ENCODE results near the gene YWHAH. TPM values are rescaled to one million over a fixed set of nuclear protein-coding genes. Genes with fewer than 3 reads are reported as not detected.

Gene YWHAH
- total RNA-seq, 1 experiment from 2014 or later, result 64.2 TPM

- Mint-ChIP-seq H3K27me3 (ENCODE audit: insufficient read depth, unreplicated experiment) (no peaks in the 10 kb centered on the region), H3K36me3 (ENCODE audit: insufficient read depth, unreplicated experiment) (peaks cover 30% of the 10 kb centered on the region), H3K27ac (ENCODE audit: low read depth, unreplicated experiment) (no peak overlapping the region), H3K4me1 (ENCODE audit: insufficient read depth, unreplicated experiment) (no peaks in the 10 kb centered on the region), H3K9me3 (ENCODE audit: unreplicated experiment) (no peaks in the 10 kb centered on the region), H3K4me3 (ENCODE audit: unreplicated experiment) (no peak overlapping the region)
- intact Hi-C loops (cut with micrococcal nuclease), result no loop called here
- DNase-seq (ENCODE audit: unreplicated experiment), result no peak
- CTCF ChIA-PET, result no interaction called here
- BruUV-seq (replicated peaks), result no TSS peak
- no peak for TF ChIP-seq CTCF (IDR thresholded peaks at IDR 0.05; ENCODE audit: unreplicated experiment)
- POLR2A ChIA-PET, result interaction anchor here (0.7 kb wide), 1 partner anchor 46 kb away, joined by 3 read pairs; no protein-coding TSS in a partner anchor
These were observed 39.7 kb upstream of the YWHAH start for GRCh38 chr22:31904651-31905050.

DNA sequence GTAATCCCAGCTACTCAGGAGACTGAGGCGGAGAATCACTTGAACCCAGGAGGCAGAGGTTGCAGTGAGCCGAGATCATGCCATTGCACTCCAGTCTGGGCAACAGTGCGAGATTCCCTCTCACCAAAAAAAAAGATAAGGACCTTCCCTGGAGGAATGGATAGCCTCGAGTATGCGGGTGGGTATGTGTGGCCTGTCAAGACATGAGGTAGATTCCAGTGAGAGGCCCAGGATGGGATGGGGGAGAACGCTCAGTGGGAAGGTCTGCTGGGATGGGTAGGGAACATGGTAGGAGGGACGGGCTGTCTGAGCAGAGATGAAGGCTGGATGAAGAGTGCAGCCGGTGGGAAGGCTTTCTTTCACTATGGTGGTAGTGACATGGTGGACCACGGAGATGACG lies 39.0 kb upstream of the YWHAH start:
- no peaks in the 10 kb centered on the region for H3K9me3 Mint-ChIP-seq (ENCODE audit: unreplicated experiment)
- intact Hi-C loops (cut with micrococcal nuclease), result no loop called here
- no peak for TF ChIP-seq CTCF (IDR thresholded peaks at IDR 0.05; ENCODE audit: unreplicated experiment)
- no peaks in the 10 kb centered on the region for H3K27me3 Mint-ChIP-seq (ENCODE audit: insufficient read depth, unreplicated experiment)
- DNase-seq (ENCODE audit: unreplicated experiment), result no peak
- no peak overlapping the region for H3K27ac Mint-ChIP-seq (ENCODE audit: low read depth, unreplicated experiment)
- POLR2A ChIA-PET, result no interaction called here
- CTCF ChIA-PET, result no interaction called here
- no peaks in the 10 kb centered on the region for H3K4me1 Mint-ChIP-seq (ENCODE audit: insufficient read depth, unreplicated experiment)
- H3K36me3 Mint-ChIP-seq (ENCODE audit: insufficient read depth, unreplicated experiment), result peaks cover 30% of the 10 kb centered on the region
- H3K4me3 Mint-ChIP-seq (ENCODE audit: unreplicated experiment), result no peak overlapping the region
- no TSS peak for BruUV-seq (replicated peaks)

- POLR2A ChIA-PET, result no interaction called here
- Mint-ChIP-seq H3K27ac (ENCODE audit: low read depth, unreplicated experiment) (no peak overlapping the region), H3K4me3 (ENCODE audit: unreplicated experiment) (no peak overlapping the region), H3K9me3 (ENCODE audit: unreplicated experiment) (no peaks in the 10 kb centered on the region), H3K4me1 (ENCODE audit: insufficient read depth, unreplicated experiment) (no peaks in the 10 kb centered on the region), H3K36me3 (ENCODE audit: insufficient read depth, unreplicated experiment) (peaks cover 30% of the 10 kb centered on the region), H3K27me3 (ENCODE audit: insufficient read depth, unreplicated experiment) (no peaks in the 10 kb centered on the region)
- no peak for DNase-seq (ENCODE audit: unreplicated experiment)
- BruUV-seq (replicated peaks), result no TSS peak
- no peak for TF ChIP-seq CTCF (IDR thresholded peaks at IDR 0.05; ENCODE audit: unreplicated experiment)
- CTCF ChIA-PET, result no interaction called here
- intact Hi-C loops (cut with micrococcal nuclease), result no loop called here
These were observed 38.2 kb upstream of the YWHAH start for GRCh38 chr22:31906086-31906485.

DNA sequence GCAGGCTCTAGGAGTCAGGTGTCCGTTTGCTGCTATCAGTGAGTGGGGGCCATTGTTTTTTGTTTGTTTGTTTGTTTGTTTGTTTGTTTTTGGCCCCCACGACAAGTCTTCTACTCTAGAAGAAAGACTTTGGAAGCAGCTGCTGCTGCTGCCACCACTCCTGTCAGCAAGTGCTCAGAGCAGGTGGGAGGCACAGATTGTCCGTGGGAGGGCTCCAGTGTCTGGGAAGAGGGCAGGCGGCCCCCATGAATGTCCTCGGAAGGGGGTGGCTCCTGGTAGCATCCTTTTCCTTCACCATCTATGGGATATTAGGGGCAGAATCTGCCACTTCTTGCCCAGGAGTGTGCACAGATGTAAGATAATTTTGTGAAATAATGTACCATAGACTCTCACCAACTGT lies 37.8 kb upstream of the YWHAH start:
- no peaks in the 10 kb centered on the region for H3K27me3 Mint-ChIP-seq (ENCODE audit: insufficient read depth, unreplicated experiment)
- intact Hi-C loops (cut with micrococcal nuclease), result no loop called here

More for the DNA sequence above, 37.8 kb upstream of the YWHAH start:
- ChIA-PET POLR2A (no interaction called here), CTCF (no interaction called here)
- Mint-ChIP-seq H3K4me3 (ENCODE audit: unreplicated experiment) (no peak overlapping the region), H3K4me1 (ENCODE audit: insufficient read depth, unreplicated experiment) (no peaks in the 10 kb centered on the region), H3K9me3 (ENCODE audit: unreplicated experiment) (no peaks in the 10 kb centered on the region), H3K36me3 (ENCODE audit: insufficient read depth, unreplicated experiment) (peaks cover 30% of the 10 kb centered on the region), H3K27ac (ENCODE audit: low read depth, unreplicated experiment) (no peak overlapping the region)
- no peak for TF ChIP-seq CTCF (IDR thresholded peaks at IDR 0.05; ENCODE audit: unreplicated experiment)
- no peak for DNase-seq (ENCODE audit: unreplicated experiment)
- BruUV-seq (replicated peaks), result no TSS peak

Data from MCF 10A (cell line).